ENCODE results near the gene AACS.
A peak's percentile ranks its signal among the peaks of the same experiment; 100 is the strongest.
"Not testable (repeated sequence)": the region's sequence is repeated elsewhere in the genome, so short reads cannot be mapped to it uniquely, and the experiment has no call there.

AACS gene

GRCh38 chr12:125061229-125061628 is 4.0 kb upstream of the AACS start:
- no peak for DNase-seq

- not testable (repeated sequence) for DNase-seq
Observed at GRCh38 chr12:125063522-125063921, 1.7 kb upstream of the AACS start.

GRCh38 chr12:125064492-125064891 is 743 bp upstream of the AACS start:
- no peak for DNase-seq

- DNase-seq, result no peak
Observed at GRCh38 chr12:125065919-125066570, 810 bp downstream of the AACS start.

GRCh38 chr12:125068391-125068790 is 3.2 kb downstream of the AACS start:
- no peak for DNase-seq

- no peak for DNase-seq
Observed at GRCh38 chr12:125069616-125070015, 4.4 kb downstream of the AACS start.

GRCh38 chr12:125070112-125070511 is 4.9 kb downstream of the AACS start:
- no peak for DNase-seq

- no peak for DNase-seq
Observed at GRCh38 chr12:125070661-125071390, 5.6 kb downstream of the AACS start.

GRCh38 chr12:125071456-125071855 is 6.2 kb downstream of the AACS start:
- DNase-seq, result no peak

- DNase-seq, result no peak
Observed at GRCh38 chr12:125072496-125072895, 7.3 kb downstream of the AACS start.

GRCh38 chr12:125074294-125074693 is 9.1 kb downstream of the AACS start:
- not testable (repeated sequence) for DNase-seq

- DNase-seq, result no peak
Observed at GRCh38 chr12:125076103-125076502, 10.9 kb downstream of the AACS start.

- DNase-seq, result no peak
Observed at GRCh38 chr12:125079084-125079483, 13.8 kb downstream of the AACS start.

GRCh38 chr12:125079648-125080645 is 14.7 kb downstream of the AACS start:
- DNase-seq, result peak in 1 of 2 experiments; percentile 8

- peak; percentile 100 for DNase-seq
Observed at GRCh38 chr12:125081427-125081826, 16.2 kb downstream of the AACS start.

- no peak for DNase-seq
Observed at GRCh38 chr12:125083072-125083471, 17.8 kb downstream of the AACS start.

GRCh38 chr12:125088199-125088598 is 23.0 kb downstream of the AACS start:
- not testable (repeated sequence) for DNase-seq

GRCh38 chr12:125089083-125089482 is 23.8 kb downstream of the AACS start:
- DNase-seq, result no peak

- DNase-seq, result no peak
Observed at GRCh38 chr12:125089626-125090025, 24.4 kb downstream of the AACS start.

GRCh38 chr12:125090437-125090836 is 25.2 kb downstream of the AACS start:
- no peak for DNase-seq

GRCh38 chr12:125091401-125091800 is 26.2 kb downstream of the AACS start:
- DNase-seq, result no peak

- peak in 1 of 2 experiments; percentile 24 for DNase-seq
Observed at GRCh38 chr12:125092108-125092871, 27.1 kb downstream of the AACS start.

Data from SHP77 (cell line).